B cell (primary cell): ENCODE measurements around the gene SRD5A1. TPM values are rescaled to one million over a fixed set of nuclear protein-coding genes. Genes with fewer than 3 reads are reported as not detected.

ENCODE experiments used
- polyA plus RNA-seq: library from polyadenylated mRNA; depleted of rRNA; stranded (reverse); fragments of >200 nt; gene quantifications from 2 replicates; pipeline ENCODE4 v1.2.3, GENCODE V29; 2012
- total RNA-seq, 2 donors: library from RNA; stranded (reverse); fragments of 120-200 nt in 1 of 2; gene quantifications; 1 replicate in 1 of 2; 2 replicates in 1 of 2; pipeline versions ENCODE4 v1.2.3 to v1.2.4, GENCODE V29; 2013 to 2022

SRD5A1 gene
- total and polyA plus RNA-seq, 2 donors (not counting 1 experiment from before 2014, with no cell fraction given) = 17.2 to 29.2 TPM

Other genes with a start within 250 kb of the SRD5A1 start
- 1.6 and 1.7 TPM in 2 replicates for gene UBE2QL1, start 184.6 kb upstream of the SRD5A1 start, total RNA-seq
- 0.32 and 0.33 TPM in 2 replicates for gene UBE2QL1, start 184.6 kb upstream of the SRD5A1 start, polyA plus RNA-seq
- gene NSUN2, start 396 bp upstream of the SRD5A1 start, total RNA-seq = 83.7 and 85.0 TPM in 2 replicates
- 58.8 and 82.1 TPM in 2 replicates for gene NSUN2, start 396 bp upstream of the SRD5A1 start, polyA plus RNA-seq
- gene TENT4A, start 80.0 kb downstream of the SRD5A1 start, total RNA-seq = 63.6 and 65.3 TPM in 2 replicates
- 18.5 and 31.9 TPM in 2 replicates for gene TENT4A, start 80.0 kb downstream of the SRD5A1 start, polyA plus RNA-seq